GM18909 (cell line): ENCODE results near the gene CHMP5.

Experiments
- ATAC-seq: cut with Tn5 transposase; IDR thresholded peaks from one replicate; pipeline ENCODE4 v1.9.1; 2021; ENCODE audit warnings: mild to moderate bottlenecking; ENCODE audit not compliant: unreplicated experiment, poor library complexity

Gene CHMP5

GRCh38 chr9:33273266-33273971, 8.6 kb downstream of the CHMP5 start:
- ATAC-seq: no peak

GRCh38 chr9:33273972-33274328, 9.1 kb downstream of the CHMP5 start:
- ATAC-seq: no peak

- no peak for ATAC-seq
These were observed 12.6 kb downstream of the CHMP5 start for GRCh38 chr9:33277484-33277883.

GRCh38 chr9:33285502-33285901, 20.7 kb downstream of the CHMP5 start:
- ATAC-seq: no peak

GRCh38 chr9:33287087-33287490, 22.2 kb downstream of the CHMP5 start:
- no peak for ATAC-seq

GRCh38 chr9:33288235-33288634, 23.4 kb downstream of the CHMP5 start:
- no peak for ATAC-seq

- no peak for ATAC-seq
These were observed 24.1 kb downstream of the CHMP5 start for GRCh38 chr9:33288828-33289483.

- ATAC-seq: peak; percentile 0
These were observed 24.6 kb downstream of the CHMP5 start for GRCh38 chr9:33289496-33289895.

- ATAC-seq: peak; percentile 38
These were observed 25.0 kb downstream of the CHMP5 start for GRCh38 chr9:33289936-33290246.

GRCh38 chr9:33290247-33291030, 25.6 kb downstream of the CHMP5 start, which contains the start of gene NFX1:
TSS of gene NFX1 (plus strand) at chr9:33290516. CDS start at chr9:33290573, 57 bp downstream.
- peak; percentile 91 for ATAC-seq

- no peak for ATAC-seq
These were observed 26.2 kb downstream of the CHMP5 start for GRCh38 chr9:33291031-33291397.

GRCh38 chr9:33291901-33292300, 27.1 kb downstream of the CHMP5 start:
- ATAC-seq: no peak

- ATAC-seq: no peak
These were observed 28.9 kb downstream of the CHMP5 start for GRCh38 chr9:33293782-33294181.

- ATAC-seq: no peak
These were observed 30.0 kb downstream of the CHMP5 start for GRCh38 chr9:33294670-33295432.

GRCh38 chr9:33295571-33295970, 30.7 kb downstream of the CHMP5 start:
- ATAC-seq: no peak

GRCh38 chr9:33297432-33297831, 32.6 kb downstream of the CHMP5 start:
- ATAC-seq: peak; percentile 90

GRCh38 chr9:33300546-33300945, 35.7 kb downstream of the CHMP5 start:
- ATAC-seq: no peak

GRCh38 chr9:33304362-33304761, 39.5 kb downstream of the CHMP5 start:
- ATAC-seq: no peak

GRCh38 chr9:33306037-33306436, 41.2 kb downstream of the CHMP5 start:
- ATAC-seq: no peak

- no peak for ATAC-seq
These were observed 42.2 kb downstream of the CHMP5 start for GRCh38 chr9:33307067-33307466.

GRCh38 chr9:33309903-33310302, 45.1 kb downstream of the CHMP5 start:
- ATAC-seq: no peak
